Body of pancreas (tissue), 4 donors: ENCODE measurements around the gene HS3ST5.

Experiments used
- POLR2A ChIP-seq, 3 donors: fragments of 450-650 bp; IDR thresholded peaks; one replicate each; pipeline ENCODE4 v1.6.1; 2016; ENCODE audit warnings: antibody characterized with exemption in 3 of 3, mild to moderate bottlenecking in 2 of 3
- TF ChIP-seq, protein P1 (sequence below), 7 experiments: fragments of 450-650 bp in 4 of 7; fragments of 200-600 bp in 3 of 7; sonication (generic) in 3 of 7; IDR thresholded peaks; one replicate each; pipeline ENCODE4 v1.5.1; 2016 to 2019; ENCODE audit warnings: antibody characterized with exemption in 7 of 7

DNA sequence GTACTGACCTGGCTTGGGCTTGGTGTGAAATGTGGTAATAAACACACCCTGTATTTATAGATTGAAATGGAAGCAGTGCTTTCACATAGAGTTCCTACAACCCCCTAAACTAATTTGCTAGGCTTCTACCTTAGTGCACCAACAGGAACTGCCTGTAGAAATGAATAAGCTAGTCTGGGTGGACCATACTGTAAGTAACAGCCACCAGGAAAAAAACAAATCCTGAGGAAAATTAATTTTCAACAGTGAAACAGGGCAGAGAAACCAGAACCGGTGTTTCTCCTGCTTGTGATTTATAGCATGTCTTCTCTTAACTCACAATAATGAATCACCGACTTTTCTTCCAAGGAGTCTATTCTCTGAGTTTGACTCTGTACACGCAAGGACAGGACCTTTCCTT lies 187.1 kb downstream of the HS3ST5 start:
- TF ChIP-seq, protein P1, sequence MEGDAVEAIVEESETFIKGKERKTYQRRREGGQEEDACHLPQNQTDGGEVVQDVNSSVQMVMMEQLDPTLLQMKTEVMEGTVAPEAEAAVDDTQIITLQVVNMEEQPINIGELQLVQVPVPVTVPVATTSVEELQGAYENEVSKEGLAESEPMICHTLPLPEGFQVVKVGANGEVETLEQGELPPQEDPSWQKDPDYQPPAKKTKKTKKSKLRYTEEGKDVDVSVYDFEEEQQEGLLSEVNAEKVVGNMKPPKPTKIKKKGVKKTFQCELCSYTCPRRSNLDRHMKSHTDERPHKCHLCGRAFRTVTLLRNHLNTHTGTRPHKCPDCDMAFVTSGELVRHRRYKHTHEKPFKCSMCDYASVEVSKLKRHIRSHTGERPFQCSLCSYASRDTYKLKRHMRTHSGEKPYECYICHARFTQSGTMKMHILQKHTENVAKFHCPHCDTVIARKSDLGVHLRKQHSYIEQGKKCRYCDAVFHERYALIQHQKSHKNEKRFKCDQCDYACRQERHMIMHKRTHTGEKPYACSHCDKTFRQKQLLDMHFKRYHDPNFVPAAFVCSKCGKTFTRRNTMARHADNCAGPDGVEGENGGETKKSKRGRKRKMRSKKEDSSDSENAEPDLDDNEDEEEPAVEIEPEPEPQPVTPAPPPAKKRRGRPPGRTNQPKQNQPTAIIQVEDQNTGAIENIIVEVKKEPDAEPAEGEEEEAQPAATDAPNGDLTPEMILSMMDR (IDR thresholded peaks at IDR 0.05) = no peak
- no peak for TF ChIP-seq POLR2A (IDR thresholded peaks at IDR 0.05)
